NT2/D1 (cell line): ENCODE data around the gene ACSM3.

Experiments
- SUZ12 ChIP-seq: IDR thresholded peaks from 2 replicates; pipeline ENCODE4 v1.6.1; 2011; ENCODE audit not compliant: insufficient read length, insufficient read depth; ENCODE audit errors: extremely low read depth
- ZNF274 ChIP-seq: IDR thresholded peaks from 2 replicates; pipeline ENCODE4 v1.6.1; 2011; ENCODE audit warnings: mild to moderate bottlenecking, low read depth, low read length

DNA sequence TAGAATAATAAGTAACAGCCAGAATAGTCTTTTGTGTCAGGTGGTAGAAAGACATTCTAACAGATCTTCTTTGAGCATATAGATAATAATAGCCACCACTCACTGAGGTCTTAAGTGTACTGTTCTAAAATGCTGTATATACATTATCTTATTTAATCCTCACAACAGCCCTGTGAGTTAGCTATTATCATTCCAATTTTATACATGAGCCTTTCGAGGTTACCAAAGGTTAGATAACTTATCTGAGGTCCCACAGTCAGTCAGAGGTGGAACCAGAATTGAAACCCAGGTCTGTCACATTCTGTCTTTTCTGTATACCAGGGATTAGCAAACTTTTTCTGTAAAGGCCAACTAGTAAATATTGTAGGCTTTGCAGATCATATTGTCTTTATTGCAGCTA lies 65.7 kb downstream of the ACSM3 start:
- TF ChIP-seq ZNF274 (no peak), SUZ12 (no peak)
